HepG2 (cell line): Measurements from ENCODE around the gene EML2. TPM values are rescaled to one million over a fixed set of nuclear protein-coding genes. Genes with fewer than 3 reads are reported as not detected.

Source experiments
- ELF3 ChIP-seq: IDR thresholded peaks from 2 replicates; pipeline ENCODE4 v1.6.1; 2016; ENCODE audit warnings: missing genetic modification reagents, missing compliant biosample characterization
- FOXA1 ChIP-seq, 2 experiments: fragments of 450-650 bp in 1 of 2; sonication (generic) in 1 of 2; formaldehyde crosslinking in 1 of 2; IDR thresholded peaks; 2 replicates each; pipeline versions ENCODE4 v1.4.0 to v1.6.1; 2016 to 2020; ENCODE audit warnings: missing genetic modification reagents in 1 of 2
- GATAD2A ChIP-seq: IDR thresholded peaks from 2 replicates; pipeline ENCODE4 v1.6.1; 2016
- HIC2 ChIP-seq: sonication (generic); formaldehyde crosslinking; IDR thresholded peaks from 2 replicates; pipeline ENCODE4 v1.9.0; 2022; ENCODE audit warnings: low read depth, missing genetic modification reagents
- KDM5A ChIP-seq: fragments of 200-600 bp; sonication (generic); IDR thresholded peaks from 2 replicates; pipeline ENCODE4 v1.7.0; 2018; ENCODE audit warnings: antibody characterized with exemption, mild to moderate bottlenecking, low read length, borderline replicate concordance
- KDM6A ChIP-seq: IDR thresholded peaks from 2 replicates; pipeline ENCODE4 v1.6.1; 2016; ENCODE audit warnings: low read depth
- KLF6 ChIP-seq: IDR thresholded peaks from 2 replicates; pipeline ENCODE4 v1.8.0; 2016; ENCODE audit warnings: missing biosample characterization, missing genetic modification reagents
- MXI1 ChIP-seq: IDR thresholded peaks from 3 replicates; pipeline ENCODE4 v1.6.1; 2012; ENCODE audit warnings: low read depth, low read length, inconsistent platforms, borderline replicate concordance
- NCOA2 ChIP-seq: sonication (generic); formaldehyde crosslinking; IDR thresholded peaks from 2 replicates; pipeline ENCODE4 v1.8.0; 2022; ENCODE audit warnings: inconsistent platforms
- REL ChIP-seq: sonication (generic); formaldehyde crosslinking; conservative IDR thresholded peaks from 2 replicates; pipeline ENCODE4 v1.8.0; 2022; ENCODE audit warnings: mild to moderate bottlenecking, missing genetic modification reagents, moderate library complexity
- RFX5 ChIP-seq: IDR thresholded peaks from 2 replicates; pipeline ENCODE4 v1.6.1; 2011; ENCODE audit warnings: low read depth, low read length, improper control_type of control experiment
- RXRB ChIP-seq: IDR thresholded peaks from 2 replicates; pipeline ENCODE4 v1.6.1; 2016; ENCODE audit warnings: borderline replicate concordance, missing genetic modification reagents, missing compliant biosample characterization
- TCF7 ChIP-seq: sonication (generic); IDR thresholded peaks from 2 replicates; pipeline ENCODE4 v1.6.1; 2016; ENCODE audit warnings: antibody characterized with exemption, low read depth
- ZNF224 ChIP-seq: sonication (generic); formaldehyde crosslinking; IDR thresholded peaks from 2 replicates; pipeline ENCODE4 v1.5.0; 2020; ENCODE audit warnings: mild to moderate bottlenecking, missing genetic modification reagents
- ZNF280B ChIP-seq: sonication (generic); formaldehyde crosslinking; IDR thresholded peaks from 2 replicates; pipeline ENCODE4 v1.5.0; 2020; ENCODE audit warnings: missing genetic modification reagents, mild to moderate bottlenecking, borderline replicate concordance
- ZNF431 ChIP-seq: sonication (generic); formaldehyde crosslinking; IDR thresholded peaks from 2 replicates; pipeline ENCODE4 v1.9.0; 2022; ENCODE audit warnings: missing genetic modification reagents, low read depth, mild to moderate bottlenecking, borderline replicate concordance
- ZNF567 ChIP-seq: sonication (generic); formaldehyde crosslinking; IDR thresholded peaks from 2 replicates; pipeline ENCODE4 v1.8.1; 2023; ENCODE audit warnings: mild to moderate bottlenecking, missing genetic modification reagents, borderline replicate concordance
- ZNF792 ChIP-seq: IDR thresholded peaks from 2 replicates; pipeline ENCODE4 v1.6.1; 2016
- polyA plus RNA-seq, 8 experiments: library from polyadenylated mRNA; depleted of rRNA in 3 of 8; stranded (reverse) in 7 of 8; unstranded in 1 of 8; fragments of >200 nt; fragmentation: Illumina TruSeq in 4 of 8; extraction: Trizol in 4 of 8; gene quantifications; 2 replicates each; pipeline versions ENCODE4 v1.2.1 to v1.2.3, GENCODE V29; 2011 to 2016; ENCODE audit warnings: low read depth in 4 of 8, missing spikeins in 1 of 8, mixed read lengths in 1 of 8; ENCODE audit not compliant: insufficient read depth in 1 of 8
- total RNA-seq, 5 experiments: library from RNA; depleted of rRNA; stranded (reverse); fragments of >200 nt; fragmentation: Illumina TruSeq; extraction: Trizol; gene quantifications; 2 replicates each; pipeline ENCODE4 v1.2.3, GENCODE V29; 2016; ENCODE audit warnings: low read depth in 1 of 5
- TF ChIP-seq, protein P1 (sequence below): sonication (generic); formaldehyde crosslinking; IDR thresholded peaks from 2 replicates; pipeline ENCODE4 v1.4.0; 2020; ENCODE audit warnings: missing genetic modification reagents
- TF ChIP-seq, protein P2 (sequence below): sonication (generic); formaldehyde crosslinking; IDR thresholded peaks from 2 replicates; pipeline ENCODE4 v1.5.0; 2020; ENCODE audit warnings: missing genetic modification reagents

The EML2 gene
- total and polyA plus RNA-seq, 2 of the 13 experiments (the other 11 are each of a cell fraction or from before 2014, with no cell fraction given) = 7.3 to 12.9 TPM

- TF ChIP-seq ZNF280B (peak; percentile 91), KDM6A (CRISPR knock-in tag) (no peak), REL (CRISPR knock-in tag) (no peak), FOXA1 (IDR thresholded peaks at IDR 0.05) (no peak), FOXA1 (CRISPR knock-in tag; IDR thresholded peaks at IDR 0.05) (peak; percentile 52), HIC2 (no peak), RXRB (CRISPR knock-in tag) (no peak), ZNF224 (CRISPR knock-in tag) (0 out of 2 replicates have a peak, but pooled peaks have one; percentile 49), KDM5A (peak; percentile 67; the same call in 1 of the 2 replicates), GATAD2A (CRISPR knock-in tag) (peak; percentile 44; the same call in 1 of the 2 replicates), ZNF431 (CRISPR knock-in tag) (no peak), ZNF792 (CRISPR knock-in tag) (peak; percentile 49; the same call in 1 of the 2 replicates), NCOA2 (CRISPR knock-in tag) (peak; percentile 29; the same call in 1 of the 2 replicates), RFX5 (peak; percentile 54; the same call in 1 of the 2 replicates), MXI1 (peak; percentile 60; the same call in 2 of the 3 replicates), KLF6 (CRISPR knock-in tag) (0 out of 2 replicates have a peak, but pooled peaks have one; percentile 19), ELF3 (CRISPR knock-in tag) (peak; percentile 87), TCF7 (peak; percentile 41; the same call in 1 of the 2 replicates), ZNF567 (CRISPR knock-in tag) (peak; percentile 66; the same call in 1 of the 2 replicates)
- TF ChIP-seq, protein P1, sequence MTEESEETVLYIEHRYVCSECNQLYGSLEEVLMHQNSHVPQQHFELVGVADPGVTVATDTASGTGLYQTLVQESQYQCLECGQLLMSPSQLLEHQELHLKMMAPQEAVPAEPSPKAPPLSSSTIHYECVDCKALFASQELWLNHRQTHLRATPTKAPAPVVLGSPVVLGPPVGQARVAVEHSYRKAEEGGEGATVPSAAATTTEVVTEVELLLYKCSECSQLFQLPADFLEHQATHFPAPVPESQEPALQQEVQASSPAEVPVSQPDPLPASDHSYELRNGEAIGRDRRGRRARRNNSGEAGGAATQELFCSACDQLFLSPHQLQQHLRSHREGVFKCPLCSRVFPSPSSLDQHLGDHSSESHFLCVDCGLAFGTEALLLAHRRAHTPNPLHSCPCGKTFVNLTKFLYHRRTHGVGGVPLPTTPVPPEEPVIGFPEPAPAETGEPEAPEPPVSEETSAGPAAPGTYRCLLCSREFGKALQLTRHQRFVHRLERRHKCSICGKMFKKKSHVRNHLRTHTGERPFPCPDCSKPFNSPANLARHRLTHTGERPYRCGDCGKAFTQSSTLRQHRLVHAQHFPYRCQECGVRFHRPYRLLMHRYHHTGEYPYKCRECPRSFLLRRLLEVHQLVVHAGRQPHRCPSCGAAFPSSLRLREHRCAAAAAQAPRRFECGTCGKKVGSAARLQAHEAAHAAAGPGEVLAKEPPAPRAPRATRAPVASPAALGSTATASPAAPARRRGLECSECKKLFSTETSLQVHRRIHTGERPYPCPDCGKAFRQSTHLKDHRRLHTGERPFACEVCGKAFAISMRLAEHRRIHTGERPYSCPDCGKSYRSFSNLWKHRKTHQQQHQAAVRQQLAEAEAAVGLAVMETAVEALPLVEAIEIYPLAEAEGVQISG (CRISPR knock-in tag) = peak; percentile 47; the same call in 1 of the 2 replicates
- TF ChIP-seq, protein P2, sequence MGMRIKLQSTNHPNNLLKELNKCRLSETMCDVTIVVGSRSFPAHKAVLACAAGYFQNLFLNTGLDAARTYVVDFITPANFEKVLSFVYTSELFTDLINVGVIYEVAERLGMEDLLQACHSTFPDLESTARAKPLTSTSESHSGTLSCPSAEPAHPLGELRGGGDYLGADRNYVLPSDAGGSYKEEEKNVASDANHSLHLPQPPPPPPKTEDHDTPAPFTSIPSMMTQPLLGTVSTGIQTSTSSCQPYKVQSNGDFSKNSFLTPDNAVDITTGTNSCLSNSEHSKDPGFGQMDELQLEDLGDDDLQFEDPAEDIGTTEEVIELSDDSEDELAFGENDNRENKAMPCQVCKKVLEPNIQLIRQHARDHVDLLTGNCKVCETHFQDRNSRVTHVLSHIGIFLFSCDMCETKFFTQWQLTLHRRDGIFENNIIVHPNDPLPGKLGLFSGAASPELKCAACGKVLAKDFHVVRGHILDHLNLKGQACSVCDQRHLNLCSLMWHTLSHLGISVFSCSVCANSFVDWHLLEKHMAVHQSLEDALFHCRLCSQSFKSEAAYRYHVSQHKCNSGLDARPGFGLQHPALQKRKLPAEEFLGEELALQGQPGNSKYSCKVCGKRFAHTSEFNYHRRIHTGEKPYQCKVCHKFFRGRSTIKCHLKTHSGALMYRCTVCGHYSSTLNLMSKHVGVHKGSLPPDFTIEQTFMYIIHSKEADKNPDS (CRISPR knock-in tag) = no peak
Observed at GRCh38 chr19:45584332-45585157, 54.7 kb downstream of the EML2 start, which contains the start of gene OPA3 (continued).
